ENCODE results near the gene RANGRF.

RANGRF gene

DNA sequence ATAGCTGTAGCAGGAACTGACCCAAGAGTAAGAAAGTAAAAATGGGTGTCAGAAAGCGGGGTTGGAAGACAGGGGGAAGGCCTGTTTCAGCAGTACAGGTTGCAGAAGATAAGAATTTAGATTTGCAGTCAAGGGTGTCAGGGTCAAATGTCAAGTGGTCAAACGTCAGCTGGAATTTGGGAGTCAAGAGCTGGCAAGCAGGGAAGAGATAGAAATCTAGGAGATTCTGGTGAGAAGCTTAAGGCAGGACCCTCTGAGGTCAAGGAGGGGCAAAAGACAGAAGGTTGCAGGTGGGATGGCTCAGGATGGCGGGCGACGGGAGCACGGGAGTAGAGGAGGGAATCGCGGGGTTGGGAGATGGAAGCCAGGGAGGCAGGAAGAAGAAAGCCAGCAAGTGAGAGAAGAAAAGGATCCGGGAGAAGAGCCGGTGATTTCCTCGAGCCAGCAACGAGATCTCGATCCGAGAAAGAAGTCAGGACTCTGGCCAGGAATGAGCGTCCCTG is 6.4 kb downstream of the RANGRF start:
- Histone ChIP-seq H3K27me3 (no peaks in the 10 kb centered on the region), H3K4me3 (peak overlapping the region; percentile 54 to 81 (median 68)), H3K9ac (peak overlapping the region; percentile 79 to 91 (median 86)), H3K4me2 (peak overlapping the region; percentile 81 to 97 (median 89)), H3K27ac (peak overlapping the region; percentile 82 to 93 (median 87); a peak in 21 of 22 replicates), H3K9me3 (replicated peaks in 1 of 11) (no peaks in the 10 kb centered on the region), H3K4me1 (peaks cover 26 to 43% (median 34%) of the 10 kb centered on the region in 10 experiments), H3K36me3 (peaks cover 0 to 15% (median 0%) of the 10 kb centered on the region in 11 experiments; a peak in 2 of 22 replicates), H4K20me1 (no peaks in the 10 kb centered on the region)
- TF ChIP-seq Cebpa-rat (IDR thresholded peaks at IDR 0.05): no peak

DNA sequence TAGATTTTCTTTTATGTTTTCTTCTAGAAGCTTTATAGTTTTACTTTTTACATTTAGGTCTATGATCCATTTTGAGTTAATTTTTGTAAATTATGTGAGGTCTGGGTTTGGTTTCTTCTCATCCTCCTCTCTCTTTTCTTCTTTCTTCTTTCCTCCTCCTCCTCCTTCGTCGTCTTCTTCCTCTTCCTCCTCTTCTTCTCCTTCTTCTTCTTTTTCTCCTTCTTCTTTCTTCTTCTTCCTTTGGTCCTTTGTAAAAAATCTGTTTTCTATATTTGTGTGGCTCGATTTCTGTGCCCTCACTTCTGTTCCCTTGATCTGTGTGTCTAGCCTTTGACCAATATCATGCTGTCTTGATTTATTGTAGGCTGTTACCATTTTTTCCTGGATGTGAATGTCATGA is 11.8 kb downstream of the RANGRF start:
- H3K36me3 ChIP-seq: no peaks in the 10 kb centered on the region
- H3K27me3 ChIP-seq: no peaks in the 10 kb centered on the region
- no peak for TF ChIP-seq Cebpa-rat (IDR thresholded peaks at IDR 0.05)
- no peak overlapping the region for H3K27ac ChIP-seq
- H3K4me2 ChIP-seq: peak overlapping the region in 5 of 11 experiments; percentile 14 to 57 (median 35); a peak in 10 of 22 replicates
- no peak overlapping the region for H3K4me3 ChIP-seq
- H3K9me3 ChIP-seq (replicated peaks in 1 of 11): no peaks in the 10 kb centered on the region
- H3K4me1 ChIP-seq: peaks cover 0 to 17% (median 7%) of the 10 kb centered on the region in 10 experiments; a peak in 11 of 20 replicates
- H4K20me1 ChIP-seq: no peaks in the 10 kb centered on the region
- no peak overlapping the region for H3K9ac ChIP-seq

DNA sequence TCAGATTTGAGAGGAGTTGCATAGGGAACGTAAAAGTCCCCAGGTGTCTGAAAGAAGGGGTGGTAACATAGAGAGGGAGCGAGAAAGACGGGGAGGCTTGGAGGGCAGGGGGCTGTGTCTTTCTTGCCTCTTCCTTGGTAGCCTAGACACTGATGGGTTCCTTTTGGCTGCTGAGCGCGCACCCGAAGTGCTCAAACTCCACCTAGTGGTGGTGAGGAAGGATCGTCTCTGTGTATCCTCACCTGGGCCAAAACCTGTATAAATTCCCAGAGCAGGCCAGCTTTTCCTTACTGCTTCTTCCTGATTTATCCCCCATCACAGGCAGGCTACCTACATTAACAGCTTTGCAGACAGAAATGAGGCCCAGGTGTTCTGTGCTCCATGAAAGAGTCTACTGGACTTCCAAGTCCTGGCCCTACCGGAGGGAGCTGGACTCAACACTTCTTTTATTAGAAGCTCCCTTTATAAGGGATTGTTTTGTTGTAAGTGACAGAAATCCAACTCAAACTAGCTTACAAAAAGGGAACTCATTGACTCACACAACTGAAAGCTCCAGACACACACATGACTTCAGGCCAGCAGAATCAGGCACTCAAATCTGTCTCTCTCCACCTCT is 12.3 kb downstream of the RANGRF start:
- Histone ChIP-seq H3K9me3 (replicated peaks in 1 of 11) (no peaks in the 10 kb centered on the region), H3K27me3 (no peaks in the 10 kb centered on the region), H3K4me1 (peaks cover 0 to 17% (median 7%) of the 10 kb centered on the region in 10 experiments; a peak in 11 of 20 replicates), H3K4me3 (no peak overlapping the region), H3K4me2 (peak overlapping the region in 5 of 11 experiments; percentile 14 to 57 (median 35); a peak in 10 of 22 replicates), H3K36me3 (no peaks in the 10 kb centered on the region), H3K27ac (no peak overlapping the region), H4K20me1 (no peaks in the 10 kb centered on the region), H3K9ac (no peak overlapping the region)
- TF ChIP-seq Cebpa-rat (IDR thresholded peaks at IDR 0.05): no peak

DNA sequence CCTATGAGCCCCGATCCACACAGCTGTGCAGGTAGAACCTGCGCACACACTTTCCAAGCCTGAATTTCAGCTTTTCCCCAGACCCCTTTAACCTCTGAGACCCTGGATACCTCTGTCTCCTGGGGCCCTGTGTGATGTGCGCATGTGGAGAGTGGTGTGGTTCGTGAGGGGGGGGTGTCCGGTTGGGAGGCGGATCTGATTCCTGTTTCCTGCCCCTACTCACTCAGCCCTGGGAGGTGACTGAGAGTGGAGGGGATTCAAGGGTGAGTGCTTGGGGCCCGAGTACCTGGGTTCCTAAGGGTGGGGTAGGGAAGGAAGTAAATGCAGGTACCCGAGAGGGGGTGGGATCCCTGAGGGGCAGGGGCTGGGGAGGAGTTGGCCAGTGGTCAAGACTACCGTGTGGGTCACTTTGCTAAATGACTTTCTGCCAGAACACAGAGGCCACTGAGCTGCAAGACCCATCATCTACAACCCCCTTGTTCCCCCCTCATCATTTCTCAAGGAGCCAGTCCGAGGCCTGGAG is 22.2 kb downstream of the RANGRF start:
- Histone ChIP-seq H3K4me1 (peaks cover 0 to 16% (median 13%) of the 10 kb centered on the region in 10 experiments; a peak in 16 of 20 replicates), H3K36me3 (no peaks in the 10 kb centered on the region), H3K4me3 (no peak overlapping the region), H3K9ac (no peak overlapping the region), H3K4me2 (peak overlapping the region in 9 of 11 experiments; percentile 10 to 62 (median 41); a peak in 18 of 22 replicates), H3K27me3 (no peaks in the 10 kb centered on the region), H4K20me1 (no peaks in the 10 kb centered on the region), H3K27ac (no peak overlapping the region), H3K9me3 (replicated peaks in 1 of 11) (no peaks in the 10 kb centered on the region)
- TF ChIP-seq Cebpa-rat (IDR thresholded peaks at IDR 0.05): no peak

DNA sequence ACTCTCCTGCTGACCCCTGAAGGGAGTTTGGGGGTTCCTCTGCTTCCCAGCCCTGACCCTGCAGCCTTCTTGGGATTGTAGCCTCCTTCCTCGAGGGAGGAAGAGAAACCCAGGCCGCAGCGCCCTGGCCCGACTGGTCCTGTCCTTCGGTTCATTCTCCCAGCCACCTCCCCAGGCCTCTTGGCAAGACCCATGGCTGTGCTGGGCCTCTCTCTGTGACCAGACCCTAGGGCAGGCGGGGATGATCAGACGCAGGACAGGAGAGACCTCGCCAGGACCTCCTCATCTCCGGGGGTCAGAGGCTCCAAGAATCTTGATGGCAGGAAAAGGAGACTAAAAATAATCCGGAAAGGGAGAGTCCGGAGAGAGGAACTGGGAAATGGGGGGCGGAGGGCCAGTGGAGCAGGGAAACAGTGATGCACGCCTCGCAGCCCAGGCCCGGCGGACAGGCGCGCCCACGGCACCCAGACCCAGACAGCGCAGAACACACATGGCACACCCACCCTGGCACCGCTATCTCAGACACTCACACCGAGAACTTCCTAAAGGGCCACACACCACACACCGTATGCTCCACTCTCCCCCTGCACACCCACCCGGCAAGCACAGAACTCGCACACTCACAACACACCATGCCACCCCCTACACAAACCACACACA is 22.8 kb downstream of the RANGRF start:
- Histone ChIP-seq H3K4me3 (no peak overlapping the region), H4K20me1 (0 out of 22 replicates have a peak, but pooled peaks cover 0 to 3% (median 0%) of the 10 kb centered on the region in 11 experiments), H3K36me3 (no peaks in the 10 kb centered on the region), H3K9me3 (replicated peaks in 1 of 11) (no peaks in the 10 kb centered on the region), H3K4me2 (peak overlapping the region in 8 of 11 experiments; percentile 10 to 62 (median 37); a peak in 7 of 22 replicates), H3K4me1 (peaks cover 0 to 22% (median 15%) of the 10 kb centered on the region in 10 experiments; a peak in 16 of 20 replicates), H3K9ac (no peak overlapping the region), H3K27me3 (no peaks in the 10 kb centered on the region), H3K27ac (no peak overlapping the region)
- no peak for TF ChIP-seq Cebpa-rat (IDR thresholded peaks at IDR 0.05)

DNA sequence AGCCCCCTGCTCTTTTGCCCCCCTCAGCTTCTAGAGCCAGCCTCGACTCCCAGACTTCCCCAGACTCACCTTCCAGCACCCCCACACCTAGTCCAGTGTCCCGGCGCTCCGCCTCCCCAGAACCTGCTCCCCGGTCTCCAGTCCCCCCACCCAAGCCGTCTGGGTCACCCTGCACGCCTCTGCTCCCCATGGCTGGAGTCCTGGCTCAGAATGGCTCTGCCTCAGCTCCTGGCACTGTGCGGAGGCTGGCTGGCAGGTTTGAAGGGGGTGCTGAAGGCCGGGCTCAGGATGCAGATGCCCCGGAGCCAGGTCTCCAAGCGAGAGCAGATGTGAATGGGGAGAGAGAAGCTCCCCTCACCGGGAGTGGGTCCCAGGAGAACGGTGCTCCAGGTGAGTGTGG is 23.8 kb downstream of the RANGRF start:
- 0 out of 22 replicates have a peak, but pooled peaks cover 0 to 3% (median 0%) of the 10 kb centered on the region in 11 experiments for H4K20me1 ChIP-seq
- H3K27ac ChIP-seq: no peak overlapping the region
- H3K4me2 ChIP-seq: no peak overlapping the region
- no peak overlapping the region for H3K9ac ChIP-seq
- no peak for TF ChIP-seq Cebpa-rat (IDR thresholded peaks at IDR 0.05)
- no peak overlapping the region for H3K4me3 ChIP-seq
- H3K4me1 ChIP-seq: peaks cover 0 to 22% (median 15%) of the 10 kb centered on the region in 10 experiments; a peak in 16 of 20 replicates
- H3K27me3 ChIP-seq: no peaks in the 10 kb centered on the region; a peak in 1 of 22 replicates
- no peaks in the 10 kb centered on the region for H3K36me3 ChIP-seq
- no peaks in the 10 kb centered on the region for H3K9me3 ChIP-seq (replicated peaks in 1 of 11)

DNA sequence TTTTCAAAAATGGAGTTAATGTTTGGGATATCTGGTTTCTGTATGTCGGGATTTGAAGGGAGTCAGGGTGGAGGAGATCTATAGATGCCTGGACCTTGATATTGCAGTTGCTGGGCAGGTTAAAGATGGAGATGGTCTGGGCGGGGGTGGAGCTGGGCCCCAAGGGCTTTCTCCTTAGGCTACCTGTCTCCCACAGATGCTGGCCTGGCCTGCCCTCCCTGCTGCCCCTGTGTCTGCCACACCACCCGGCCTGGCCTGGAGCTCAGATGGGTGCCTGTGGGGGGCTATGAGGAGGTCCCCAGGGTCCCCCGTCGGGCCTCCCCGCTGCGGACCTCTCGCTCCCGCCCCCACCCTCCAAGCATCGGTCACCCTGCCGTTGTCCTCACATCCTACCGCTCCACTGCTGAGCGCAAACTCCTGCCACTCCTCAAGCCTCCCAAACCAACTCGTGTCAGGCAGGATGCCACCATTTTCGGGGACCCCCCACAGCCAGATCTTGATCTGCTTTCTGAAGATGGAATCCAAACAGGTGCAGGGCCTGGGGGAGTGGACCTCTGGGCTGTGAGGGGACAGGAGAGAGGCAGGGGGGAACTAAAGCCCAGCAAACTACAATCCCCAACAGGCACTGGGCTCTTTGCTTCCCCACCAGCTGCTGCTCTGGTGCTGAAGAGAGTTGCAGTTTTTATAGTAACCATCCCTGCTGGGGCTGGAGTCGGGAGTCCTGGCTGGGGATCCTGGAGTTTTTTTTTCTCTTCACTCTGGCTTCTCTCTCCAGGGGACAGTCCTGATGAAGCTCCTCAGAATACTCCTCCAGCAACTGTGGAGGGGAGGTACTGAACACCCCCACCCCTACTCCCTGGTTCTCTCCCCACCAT is 24.5 kb downstream of the RANGRF start:
- no peak for TF ChIP-seq Cebpa-rat (IDR thresholded peaks at IDR 0.05)
- Histone ChIP-seq H3K9me3 (replicated peaks in 1 of 11) (no peaks in the 10 kb centered on the region), H3K27me3 (no peaks in the 10 kb centered on the region; a peak in 1 of 22 replicates)

More for the DNA sequence above, 24.5 kb downstream of the RANGRF start:
- Histone ChIP-seq H3K4me3 (no peak overlapping the region), H4K20me1 (0 out of 22 replicates have a peak, but pooled peaks cover 0 to 3% (median 0%) of the 10 kb centered on the region in 11 experiments), H3K36me3 (no peaks in the 10 kb centered on the region), H3K4me2 (no peak overlapping the region), H3K9ac (no peak overlapping the region), H3K27ac (no peak overlapping the region), H3K4me1 (peaks cover 0 to 22% (median 15%) of the 10 kb centered on the region in 10 experiments; a peak in 16 of 20 replicates)
